ENCODE measurements around the gene PIH1D1.

DNA sequence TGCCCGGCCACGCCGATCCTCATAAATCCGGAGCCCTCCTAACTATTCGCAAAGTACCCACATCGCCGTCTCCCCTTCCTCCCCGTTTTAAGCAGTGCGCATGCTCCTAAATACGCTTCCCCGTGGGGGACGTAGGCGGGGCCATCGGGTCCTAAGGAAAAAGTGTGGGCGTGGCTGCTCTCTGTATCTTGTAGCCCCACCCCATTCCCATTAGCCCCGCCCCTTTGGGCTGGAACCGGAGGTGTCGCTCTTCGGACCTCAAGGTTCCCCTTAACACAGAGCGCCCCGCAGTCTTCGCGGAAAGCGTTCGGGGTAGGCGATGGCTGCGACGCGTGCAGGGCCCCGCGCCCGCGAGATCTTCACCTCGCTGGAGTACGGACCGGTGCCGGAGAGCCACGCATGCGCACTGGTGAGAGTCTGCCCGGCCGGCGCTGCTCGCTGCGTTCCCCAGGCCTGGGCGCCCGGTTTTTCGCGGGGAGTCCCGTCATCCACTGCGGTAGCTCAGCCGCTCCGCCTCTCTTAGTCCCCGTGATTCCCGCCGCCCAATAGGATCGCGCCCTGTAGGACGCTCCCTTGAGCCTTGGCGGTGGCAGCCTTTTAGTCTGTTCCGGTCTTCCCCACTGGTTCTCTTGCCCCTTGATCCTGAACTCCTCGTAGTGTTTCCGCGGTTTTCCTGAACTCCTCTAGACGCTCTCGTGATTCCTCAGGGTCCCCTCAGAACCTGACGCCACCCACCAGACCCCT, 1.6 kb upstream of the PIH1D1 start, which contains the start of gene ALDH16A1:
- TF ChIP-seq, protein P1, sequence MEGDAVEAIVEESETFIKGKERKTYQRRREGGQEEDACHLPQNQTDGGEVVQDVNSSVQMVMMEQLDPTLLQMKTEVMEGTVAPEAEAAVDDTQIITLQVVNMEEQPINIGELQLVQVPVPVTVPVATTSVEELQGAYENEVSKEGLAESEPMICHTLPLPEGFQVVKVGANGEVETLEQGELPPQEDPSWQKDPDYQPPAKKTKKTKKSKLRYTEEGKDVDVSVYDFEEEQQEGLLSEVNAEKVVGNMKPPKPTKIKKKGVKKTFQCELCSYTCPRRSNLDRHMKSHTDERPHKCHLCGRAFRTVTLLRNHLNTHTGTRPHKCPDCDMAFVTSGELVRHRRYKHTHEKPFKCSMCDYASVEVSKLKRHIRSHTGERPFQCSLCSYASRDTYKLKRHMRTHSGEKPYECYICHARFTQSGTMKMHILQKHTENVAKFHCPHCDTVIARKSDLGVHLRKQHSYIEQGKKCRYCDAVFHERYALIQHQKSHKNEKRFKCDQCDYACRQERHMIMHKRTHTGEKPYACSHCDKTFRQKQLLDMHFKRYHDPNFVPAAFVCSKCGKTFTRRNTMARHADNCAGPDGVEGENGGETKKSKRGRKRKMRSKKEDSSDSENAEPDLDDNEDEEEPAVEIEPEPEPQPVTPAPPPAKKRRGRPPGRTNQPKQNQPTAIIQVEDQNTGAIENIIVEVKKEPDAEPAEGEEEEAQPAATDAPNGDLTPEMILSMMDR (conservative IDR thresholded peaks at IDR 0.05 in 1 of 2, IDR thresholded peaks at IDR 0.05 in 1 of 2; ENCODE audit: extremely low read depth in 1 of 2, insufficient read depth in 1 of 2, low read depth in 1 of 2, low read length in 2 of 2): no peak
- TF ChIP-seq EZH2 (IDR thresholded peaks at IDR 0.05; ENCODE audit: borderline replicate concordance, low read length): no peak

All from mammary epithelial cell (primary cell).